Right ventricle myocardium inferior (tissue), 1 donor: ENCODE measurements around the gene PLA2G15. TPM values are rescaled to one million over a fixed set of nuclear protein-coding genes. Genes with fewer than 3 reads are reported as not detected.
A peak's percentile ranks its signal among the peaks of the same experiment; 100 is the strongest.
"Not testable (repeated sequence)": the region's sequence is repeated elsewhere in the genome, so short reads cannot be mapped to it uniquely, and the experiment has no call there.

Source experiments
- ATAC-seq: fragments of 200-7000 bp; cut with Tn5 transposase; one replicate; pipeline ENCODE4 v1.9.1; 2020; ENCODE audit warnings: mild to moderate bottlenecking, moderate library complexity
- DNase-seq: peaks from one replicate; pipeline ENCODE4 v3.0.0; 2021; ENCODE audit errors: missing footprints
- intact Hi-C: fragments of 100-400 bp; cut with DNase I; formaldehyde crosslinking; loops from one replicate; pipeline ENCODE4 v1.11.0; 2022
- total RNA-seq: library from RNA; stranded (reverse); fragmentation: NEBNext Ultra II Directional; extraction: Animal tissue kit (Norgen Biotek cat#: 25700); gene quantifications from one replicate; pipeline ENCODE4 v1.2.1, GENCODE V29; 2021
- donor health status: DM: no; HTN: yes; CAD: no; lungs with severe emphysema.

The PLA2G15 gene
- total RNA-seq, 1 donor from 2014 or later: 43.8 TPM

GRCh38 chr16:68286153-68287074 is 41.2 kb downstream of the PLA2G15 start:
- DNase-seq (no peak), ATAC-seq (no peak)
- intact Hi-C loops: no loop called here

- intact Hi-C loops: no loop called here
- DNase-seq (peak; percentile 87), ATAC-seq (peak; percentile 85)
Measured at GRCh38 chr16:68287276-68288251, 42.4 kb downstream of the PLA2G15 start.

- intact Hi-C loops: no loop called here
- DNase-seq (no peak), ATAC-seq (peak; percentile 38)
Measured at GRCh38 chr16:68288252-68288650, 43.1 kb downstream of the PLA2G15 start.

- intact Hi-C loops, ATAC-seq, DNase-seq: not testable (repeated sequence)
Measured at GRCh38 chr16:68288796-68289195, 43.6 kb downstream of the PLA2G15 start.

- no peak for DNase-seq
- intact Hi-C loops: no loop called here
- no peak for ATAC-seq
Measured at GRCh38 chr16:68289202-68289601, 44.0 kb downstream of the PLA2G15 start.

GRCh38 chr16:68289621-68290329 is 44.6 kb downstream of the PLA2G15 start:
- no peak for DNase-seq
- ATAC-seq: no peak
- intact Hi-C loops: no loop called here

- ATAC-seq: no peak
- intact Hi-C loops: no loop called here
- no peak for DNase-seq
Measured at GRCh38 chr16:68290450-68290849, 45.3 kb downstream of the PLA2G15 start.

- no peak for ATAC-seq
- no peak for DNase-seq
- intact Hi-C loops: no loop called here
Measured at GRCh38 chr16:68291227-68291626, 46.1 kb downstream of the PLA2G15 start.

GRCh38 chr16:68292425-68292824 is 47.3 kb downstream of the PLA2G15 start:
- DNase-seq (no peak), ATAC-seq (no peak)
- intact Hi-C loops: no loop called here

GRCh38 chr16:68296291-68296690 is 51.1 kb downstream of the PLA2G15 start:
- intact Hi-C loops: loop anchor here (5.0 kb wide), 1 partner anchor 34 kb away; the partner anchor contains the start of gene SLC7A6
- ATAC-seq (peak; percentile 56), DNase-seq (no peak)

GRCh38 chr16:68296693-68297092 is 51.5 kb downstream of the PLA2G15 start:
- DNase-seq (no peak), ATAC-seq (no peak)
- intact Hi-C loops: loop anchor here (5.0 kb wide), 1 partner anchor 34 kb away; the partner anchor contains the start of gene SLC7A6

- intact Hi-C loops: loop anchor here (5.0 kb wide), 1 partner anchor 36 kb away; the partner anchor contains the start of gene SLC7A6
- no peak for DNase-seq
Measured at GRCh38 chr16:68297908-68298307, 52.7 kb downstream of the PLA2G15 start.

GRCh38 chr16:68298312-68298711 is 53.1 kb downstream of the PLA2G15 start:
- DNase-seq (no peak), ATAC-seq (no peak)
- intact Hi-C loops: loop anchor here (5.0 kb wide), 1 partner anchor 36 kb away; the partner anchor contains the start of gene SLC7A6

More at GRCh38 chr16:68297908-68298307, 52.7 kb downstream of the PLA2G15 start:
- ATAC-seq: no peak

GRCh38 chr16:68298907-68299561 is 53.9 kb downstream of the PLA2G15 start:
- DNase-seq (no peak), ATAC-seq (peak; percentile 33)
- intact Hi-C loops: loop anchor here (5.0 kb wide), 1 partner anchor 37 kb away; the partner anchor contains the start of gene SLC7A6

GRCh38 chr16:68299571-68300453 is 54.6 kb downstream of the PLA2G15 start:
- ATAC-seq: no peak
- DNase-seq: no peak
- intact Hi-C loops: loop anchor here (5.0 kb wide), 1 partner anchor 38 kb away; the partner anchor contains the start of gene SLC7A6

GRCh38 chr16:68300734-68301459 is 55.7 kb downstream of the PLA2G15 start:
- intact Hi-C loops: no loop called here
- DNase-seq: no peak

More at GRCh38 chr16:68300734-68301459, 55.7 kb downstream of the PLA2G15 start:
- no peak for ATAC-seq
